ENCODE results near the gene DNAJA4.

DNA sequence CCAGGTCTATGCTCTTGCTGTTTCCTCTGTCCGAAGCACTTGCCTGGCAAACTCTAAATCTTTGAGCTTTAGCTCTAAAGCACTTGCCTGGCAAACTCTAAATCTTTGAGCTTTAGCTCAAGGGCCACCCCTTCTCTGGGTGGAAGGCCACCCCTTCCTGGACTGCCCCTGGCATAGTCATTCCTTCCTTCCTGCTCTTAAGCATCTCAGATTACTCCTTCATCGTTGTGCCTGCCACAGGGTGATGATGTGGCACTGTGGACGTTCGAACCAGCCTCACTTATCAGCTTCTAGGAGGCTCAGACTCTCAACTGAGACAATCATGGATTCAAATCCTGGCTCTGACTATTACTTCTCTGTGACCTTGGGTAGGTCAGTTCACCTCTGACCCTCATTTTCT is 65.3 kb downstream of the DNAJA4 start:
- TF ChIP-seq, protein P1, sequence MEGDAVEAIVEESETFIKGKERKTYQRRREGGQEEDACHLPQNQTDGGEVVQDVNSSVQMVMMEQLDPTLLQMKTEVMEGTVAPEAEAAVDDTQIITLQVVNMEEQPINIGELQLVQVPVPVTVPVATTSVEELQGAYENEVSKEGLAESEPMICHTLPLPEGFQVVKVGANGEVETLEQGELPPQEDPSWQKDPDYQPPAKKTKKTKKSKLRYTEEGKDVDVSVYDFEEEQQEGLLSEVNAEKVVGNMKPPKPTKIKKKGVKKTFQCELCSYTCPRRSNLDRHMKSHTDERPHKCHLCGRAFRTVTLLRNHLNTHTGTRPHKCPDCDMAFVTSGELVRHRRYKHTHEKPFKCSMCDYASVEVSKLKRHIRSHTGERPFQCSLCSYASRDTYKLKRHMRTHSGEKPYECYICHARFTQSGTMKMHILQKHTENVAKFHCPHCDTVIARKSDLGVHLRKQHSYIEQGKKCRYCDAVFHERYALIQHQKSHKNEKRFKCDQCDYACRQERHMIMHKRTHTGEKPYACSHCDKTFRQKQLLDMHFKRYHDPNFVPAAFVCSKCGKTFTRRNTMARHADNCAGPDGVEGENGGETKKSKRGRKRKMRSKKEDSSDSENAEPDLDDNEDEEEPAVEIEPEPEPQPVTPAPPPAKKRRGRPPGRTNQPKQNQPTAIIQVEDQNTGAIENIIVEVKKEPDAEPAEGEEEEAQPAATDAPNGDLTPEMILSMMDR (IDR thresholded peaks at IDR 0.05; ENCODE audit: low read depth, low read length, poor library complexity, severe bottlenecking): no peak
- no peak for TF ChIP-seq EZH2phosphoT487 (IDR thresholded peaks at IDR 0.05; ENCODE audit: borderline replicate concordance, low read length)
